H9 (cell line): Measurements from ENCODE around the gene NKPD1. TPM values are rescaled to one million over a fixed set of nuclear protein-coding genes. Genes with fewer than 3 reads are reported as not detected.
A peak's percentile ranks its signal among the peaks of the same experiment; 100 is the strongest.

ENCODE experiments used
- DNase-seq: peaks from one replicate; pipeline ENCODE4 v3.0.0-alpha.2; 2017
- H2AFZ ChIP-seq: one replicate; pipeline ENCODE4 v1.6.1; 2013; ENCODE audit warnings: mild to moderate bottlenecking, low read length, control low read depth, moderate library complexity
- H2AK5ac ChIP-seq: 2 replicates; pipeline ENCODE4 v1.6.1; 2013; ENCODE audit warnings: low read length, control low read depth, mixed read lengths; ENCODE audit not compliant: insufficient read length
- H2BK120ac ChIP-seq: one replicate; pipeline ENCODE4 v1.6.1; 2013; ENCODE audit warnings: low read depth, mild to moderate bottlenecking, low read length, control low read depth, inconsistent platforms; ENCODE audit not compliant: poor library complexity, severe bottlenecking
- H2BK12ac ChIP-seq: 2 replicates; pipeline ENCODE4 v1.6.1; 2013; ENCODE audit warnings: low read length, control low read depth, mixed read lengths, low read depth; ENCODE audit not compliant: insufficient read length
- H2BK15ac ChIP-seq: 2 replicates; pipeline ENCODE4 v1.6.1; 2013; ENCODE audit warnings: low read depth, low read length, control low read depth
- H2BK20ac ChIP-seq: one replicate; pipeline ENCODE4 v1.6.1; 2013; ENCODE audit warnings: low read depth, mild to moderate bottlenecking, low read length, control low read depth, inconsistent platforms; ENCODE audit not compliant: poor library complexity, severe bottlenecking
- H2BK5ac ChIP-seq: 2 replicates; pipeline ENCODE4 v1.6.1; 2013; ENCODE audit warnings: low read length, control low read depth, mixed read lengths; ENCODE audit not compliant: insufficient read length
- H3K14ac ChIP-seq: 2 replicates; pipeline ENCODE4 v1.6.1; 2013; ENCODE audit warnings: low read length, control low read depth; ENCODE audit not compliant: insufficient read depth
- H3K18ac ChIP-seq: 2 replicates; pipeline ENCODE4 v1.6.1; 2013; ENCODE audit warnings: low read depth, mild to moderate bottlenecking, mixed read lengths, low read length, control low read depth; ENCODE audit not compliant: insufficient read length
- H3K23ac ChIP-seq: 2 replicates; pipeline ENCODE4 v1.6.1; 2013; ENCODE audit warnings: low read length, control low read depth, mixed read lengths, low read depth; ENCODE audit not compliant: insufficient read length
- H3K23me2 ChIP-seq: 2 replicates; pipeline ENCODE4 v1.6.1; 2013; ENCODE audit warnings: low read depth, mild to moderate bottlenecking, mixed read lengths, low read length, control low read depth; ENCODE audit not compliant: insufficient read length, poor library complexity, severe bottlenecking
- H3K27ac ChIP-seq: 2 replicates; pipeline ENCODE4 v1.5.1; 2013; ENCODE audit warnings: low read length, control low read depth, mixed read lengths, low read depth; ENCODE audit not compliant: insufficient read length
- H3K27me3 ChIP-seq: 2 replicates; pipeline ENCODE4 v1.6.1; 2013; ENCODE audit warnings: low read length, control low read depth, inconsistent platforms; ENCODE audit not compliant: insufficient read depth
- H3K4ac ChIP-seq: 2 replicates; pipeline ENCODE4 v1.6.1; 2013; ENCODE audit warnings: low read depth, mild to moderate bottlenecking, control low read depth, inconsistent platforms, low read length, moderate library complexity
- H3K4me1 ChIP-seq: 2 replicates; pipeline ENCODE4 v1.6.1; 2013; ENCODE audit warnings: low read length, control low read depth, inconsistent platforms; ENCODE audit not compliant: insufficient read depth
- H3K4me2 ChIP-seq: 2 replicates; pipeline ENCODE4 v1.6.1; 2013; ENCODE audit warnings: low read length, control low read depth, mixed read lengths; ENCODE audit not compliant: insufficient read length, insufficient read depth
- H3K56ac ChIP-seq: 2 replicates; pipeline ENCODE4 v1.6.1; 2013; ENCODE audit warnings: low read depth, mild to moderate bottlenecking, mixed read lengths, low read length, control low read depth; ENCODE audit not compliant: insufficient read length
- H3K79me1 ChIP-seq: 2 replicates; pipeline ENCODE4 v1.6.1; 2013; ENCODE audit warnings: low read depth, mild to moderate bottlenecking, moderate library complexity, low read length, control low read depth, inconsistent platforms; ENCODE audit not compliant: insufficient read depth, poor library complexity, severe bottlenecking
- H3K79me2 ChIP-seq: 2 replicates; pipeline ENCODE4 v1.6.1; 2013; ENCODE audit warnings: low read length, control low read depth, inconsistent platforms; ENCODE audit not compliant: insufficient read depth
- H3K9ac ChIP-seq: 2 replicates; pipeline ENCODE4 v1.6.1; 2013; ENCODE audit warnings: low read length, control low read depth, mixed read lengths; ENCODE audit not compliant: insufficient read length; ENCODE audit errors: extremely low read depth
- H3K9me3 ChIP-seq: one replicate; pipeline ENCODE4 v1.6.1; 2013; ENCODE audit warnings: low read depth, low read length, inconsistent platforms; ENCODE audit not compliant: control insufficient read depth
- H3T11ph ChIP-seq: one replicate; pipeline ENCODE4 v1.6.1; 2013; ENCODE audit warnings: mild to moderate bottlenecking, low read length, control low read depth, inconsistent platforms
- H4K20me1 ChIP-seq: one replicate; pipeline ENCODE4 v1.6.1; 2013; ENCODE audit not compliant: control insufficient read depth, insufficient read length, insufficient read depth
- H4K5ac ChIP-seq: 2 replicates; pipeline ENCODE4 v1.6.1; 2013; ENCODE audit warnings: low read depth, mild to moderate bottlenecking, mixed read lengths, low read length, control low read depth; ENCODE audit not compliant: insufficient read length
- H4K8ac ChIP-seq: replicated peaks from 2 replicates; pipeline ENCODE4 v1.6.1; 2013; ENCODE audit warnings: low read length, control low read depth, mixed read lengths, low read depth; ENCODE audit not compliant: insufficient read length
- H4K91ac ChIP-seq: 2 replicates; pipeline ENCODE4 v1.6.1; 2013; ENCODE audit warnings: low read depth, mild to moderate bottlenecking, moderate library complexity, mixed read lengths, low read length, control low read depth; ENCODE audit not compliant: insufficient read length
- H3K27ac Mint-ChIP-seq, 3 experiments: 2 replicates in 2 of 3; 3 replicates in 1 of 3; pipeline ENCODE4 v1.8.0; 2020 to 2021; ENCODE audit warnings: mixed read lengths in 3 of 3, mild to moderate bottlenecking in 1 of 3, moderate library complexity in 1 of 3
- H3K27me3 Mint-ChIP-seq: 2 replicates; pipeline ENCODE4 v1.8.0; 2021; ENCODE audit warnings: low read depth, mild to moderate bottlenecking, moderate library complexity, mixed read lengths
- H3K36me3 Mint-ChIP-seq, 3 experiments: 2 replicates in 2 of 3; 3 replicates in 1 of 3; pipeline ENCODE4 v1.8.0; 2020 to 2021; ENCODE audit warnings: low read depth in 3 of 3, mixed read lengths in 3 of 3; ENCODE audit not compliant: insufficient read depth in 1 of 3
- H3K4me1 Mint-ChIP-seq, 2 experiments: 2 replicates each; pipeline ENCODE4 v1.8.0; 2020; ENCODE audit warnings: mixed read lengths in 2 of 2
- H3K4me3 Mint-ChIP-seq, 2 experiments: 2 replicates in 1 of 2; 3 replicates in 1 of 2; pipeline ENCODE4 v1.8.0; 2020 to 2021; ENCODE audit warnings: mild to moderate bottlenecking in 2 of 2, mixed read lengths in 2 of 2, moderate library complexity in 1 of 2
- H3K9me3 Mint-ChIP-seq, 2 experiments: 2 replicates in 1 of 2; 3 replicates in 1 of 2; pipeline ENCODE4 v1.8.0; 2020; ENCODE audit warnings: mild to moderate bottlenecking in 2 of 2, mixed read lengths in 2 of 2, moderate library complexity in 1 of 2
- CTCF ChIP-seq: fragments of 200-600 bp; sonication (generic); conservative IDR thresholded peaks from 3 replicates; pipeline ENCODE4 v1.8.0; 2021; ENCODE audit warnings: antibody characterized with exemption, mild to moderate bottlenecking
- WGBS: extraction: QIAGEN DNeasy Blood & Tissue Kit; methylation state at CpG from one replicate; pipeline ENCODE4 v1.1.7; 2013; ENCODE audit warnings: missing lambda C conversion rate, low lambda C conversion rate, mixed read lengths; ENCODE audit not compliant: insufficient read length; ENCODE audit errors: extremely low coverage; 5-methylcytosine and 5-hydroxymethylcytosine counted together
- total RNA-seq: library from RNA; stranded (reverse); gene quantifications from 2 replicates; pipeline ENCODE4 v1.2.1, GENCODE V29; 2021

NKPD1 gene
- total RNA-seq, 1 experiment from 2014 or later = 0.17 TPM

GRCh38 chr19:45138303-45138751 lies 22.5 kb downstream of the NKPD1 start:
- no peak overlapping the region for H3T11ph ChIP-seq
- H3K23me2 ChIP-seq = no peaks in the 10 kb centered on the region
- H3K23ac ChIP-seq = no peak overlapping the region
- Mint-ChIP-seq H3K27me3 (no peaks in the 10 kb centered on the region), H3K36me3 (peaks cover 10 to 22% (median 21%) of the 10 kb centered on the region in 3 experiments; a peak in 6 of 7 replicates), H3K4me3 (no peak overlapping the region; a peak in 1 of 5 replicates), H3K27ac (peak overlapping the region in 2 of 3 experiments; percentile 26 to 89; a peak in 4 of 7 replicates), H3K9me3 (no peaks in the 10 kb centered on the region), H3K4me1 (peaks cover 27 to 29% of the 10 kb centered on the region in 2 experiments)
- no peak overlapping the region for H2AK5ac ChIP-seq
- H3K14ac ChIP-seq = no peak overlapping the region
- H2BK5ac ChIP-seq = no peak overlapping the region
- no peaks in the 10 kb centered on the region; the same call in 1 of the 2 replicates for H3K79me2 ChIP-seq
- H3K9ac ChIP-seq = no peak overlapping the region
- H3K4me2 ChIP-seq = no peak overlapping the region
- H2BK120ac ChIP-seq = no peak overlapping the region
- no peak overlapping the region for H2BK20ac ChIP-seq
- no peak overlapping the region for H2BK12ac ChIP-seq
- no peaks in the 10 kb centered on the region for H3K4me1 ChIP-seq
- no peaks in the 10 kb centered on the region for H3K9me3 ChIP-seq
- no peak for DNase-seq
- TF ChIP-seq CTCF = no peak
- no peak overlapping the region for H2BK15ac ChIP-seq
- H3K4ac ChIP-seq = no peak overlapping the region
- H4K5ac ChIP-seq = no peak overlapping the region
- H3K18ac ChIP-seq = no peak overlapping the region
- H3K79me1 ChIP-seq = no peaks in the 10 kb centered on the region
- H3K27ac ChIP-seq = no peak overlapping the region
- no peak overlapping the region for H3K56ac ChIP-seq
- H4K8ac ChIP-seq = no peak overlapping the region
- no peaks in the 10 kb centered on the region for H4K20me1 ChIP-seq
- no peak overlapping the region for H4K91ac ChIP-seq
- no CpG with 5 or more reads among the region's 11 CpGs for WGBS
- H3K27me3 ChIP-seq = no peaks in the 10 kb centered on the region
- H2AFZ ChIP-seq = no peak overlapping the region
